HepG2 (cell line): ENCODE data around the gene SPRY1. TPM values are rescaled to one million over a fixed set of nuclear protein-coding genes. Genes with fewer than 3 reads are reported as not detected.
A peak's percentile ranks its signal among the peaks of the same experiment; 100 is the strongest.

Experiments
- CBFB ChIP-seq: sonication (generic); formaldehyde crosslinking; IDR thresholded peaks from 2 replicates; pipeline ENCODE4 v1.4.0; 2020; ENCODE audit warnings: missing genetic modification reagents
- EZH2 ChIP-seq: conservative IDR thresholded peaks from 2 replicates; pipeline ENCODE4 v1.6.1; 2012; ENCODE audit warnings: mild to moderate bottlenecking, low read depth, low read length, moderate library complexity
- HNRNPUL1 ChIP-seq: fragments of 200-400 bp; formaldehyde crosslinking; IDR thresholded peaks from 2 replicates; pipeline ENCODE4 v1.6.1; 2017; ENCODE audit warnings: low read depth, mild to moderate bottlenecking, low read length, moderate library complexity
- MIXL1 ChIP-seq: IDR thresholded peaks from 2 replicates; pipeline ENCODE4 v1.6.1; 2016
- MTF2 ChIP-seq: sonication (generic); formaldehyde crosslinking; IDR thresholded peaks from 2 replicates; pipeline ENCODE4 v1.5.0; 2020; ENCODE audit warnings: missing genetic modification reagents, borderline replicate concordance
- NFYC ChIP-seq: IDR thresholded peaks from 2 replicates; pipeline ENCODE4 v1.6.1; 2016; ENCODE audit warnings: missing genetic modification reagents, missing compliant biosample characterization
- NR0B2 ChIP-seq: sonication (generic); formaldehyde crosslinking; IDR thresholded peaks from 2 replicates; pipeline ENCODE4 v1.4.0; 2020; ENCODE audit warnings: mild to moderate bottlenecking, missing genetic modification reagents
- PAX8 ChIP-seq: sonication (generic); formaldehyde crosslinking; IDR thresholded peaks from 2 replicates; pipeline ENCODE4 v1.8.0; 2022; ENCODE audit warnings: mild to moderate bottlenecking, missing genetic modification reagents, borderline replicate concordance
- SIN3A ChIP-seq: IDR thresholded peaks from 2 replicates; pipeline ENCODE4 v1.6.1; 2011; ENCODE audit warnings: low read depth, mild to moderate bottlenecking, control low read depth, low read length, borderline replicate concordance
- SIN3B ChIP-seq: fragments of 150-350 bp; IDR thresholded peaks from 2 replicates; pipeline ENCODE4 v1.6.1; 2014; ENCODE audit warnings: low read length
- TAF15 ChIP-seq: fragments of 200-400 bp; formaldehyde crosslinking; IDR thresholded peaks from one replicate; pipeline ENCODE4 v1.6.1; 2018; ENCODE audit warnings: mild to moderate bottlenecking, low read depth, low read length; ENCODE audit not compliant: poor library complexity, severe bottlenecking
- TBX3 ChIP-seq: fragments of 450-650 bp; IDR thresholded peaks from 2 replicates; pipeline ENCODE4 v1.6.1; 2017; ENCODE audit warnings: antibody characterized with exemption, mild to moderate bottlenecking, inconsistent platforms, borderline replicate concordance
- ZNF12 ChIP-seq: sonication (generic); formaldehyde crosslinking; IDR thresholded peaks from 2 replicates; pipeline ENCODE4 v1.5.0; 2020; ENCODE audit warnings: missing genetic modification reagents
- ZNF17 ChIP-seq: sonication (generic); formaldehyde crosslinking; IDR thresholded peaks from 2 replicates; pipeline ENCODE4 v1.5.0; 2020; ENCODE audit warnings: mild to moderate bottlenecking, missing genetic modification reagents
- ZNF343 ChIP-seq: sonication (generic); formaldehyde crosslinking; IDR thresholded peaks from 2 replicates; pipeline ENCODE4 v1.4.0; 2020; ENCODE audit warnings: mild to moderate bottlenecking, missing genetic modification reagents
- ZNF451 ChIP-seq: sonication (generic); formaldehyde crosslinking; IDR thresholded peaks from 2 replicates; pipeline ENCODE4 v1.5.0; 2020; ENCODE audit warnings: mild to moderate bottlenecking, missing genetic modification reagents
- ZNF484 ChIP-seq: sonication (generic); formaldehyde crosslinking; IDR thresholded peaks from 2 replicates; pipeline ENCODE4 v1.5.1; 2020; ENCODE audit warnings: mild to moderate bottlenecking, low read depth, missing genetic modification reagents, borderline replicate concordance
- ZNF577 ChIP-seq: sonication (generic); formaldehyde crosslinking; IDR thresholded peaks from 2 replicates; pipeline ENCODE4 v1.4.0; 2020; ENCODE audit warnings: mild to moderate bottlenecking, low read depth, missing genetic modification reagents, borderline replicate concordance
- polyA plus RNA-seq, 8 experiments: library from polyadenylated mRNA; depleted of rRNA in 3 of 8; stranded (reverse) in 7 of 8; unstranded in 1 of 8; fragments of >200 nt; fragmentation: Illumina TruSeq in 4 of 8; extraction: Trizol in 4 of 8; gene quantifications; 2 replicates each; pipeline versions ENCODE4 v1.2.1 to v1.2.3, GENCODE V29; 2011 to 2016; ENCODE audit warnings: low read depth in 4 of 8, missing spikeins in 1 of 8, mixed read lengths in 1 of 8; ENCODE audit not compliant: insufficient read depth in 1 of 8
- total RNA-seq, 5 experiments: library from RNA; depleted of rRNA; stranded (reverse); fragments of >200 nt; fragmentation: Illumina TruSeq; extraction: Trizol; gene quantifications; 2 replicates each; pipeline ENCODE4 v1.2.3, GENCODE V29; 2016; ENCODE audit warnings: low read depth in 1 of 5
- TF ChIP-seq, protein P1 (sequence below): sonication (generic); formaldehyde crosslinking; IDR thresholded peaks from 2 replicates; pipeline ENCODE4 v1.9.0; 2021; ENCODE audit warnings: missing genetic modification reagents, borderline replicate concordance
- TF ChIP-seq, protein P2 (sequence below): IDR thresholded peaks from 2 replicates; pipeline ENCODE4 v1.6.1; 2016; ENCODE audit warnings: control low read depth
- TF ChIP-seq, protein P3 (sequence below): sonication (generic); formaldehyde crosslinking; IDR thresholded peaks from 2 replicates; pipeline ENCODE4 v1.4.0; 2020; ENCODE audit warnings: missing genetic modification reagents
- TF ChIP-seq, protein P4 (sequence below): sonication (generic); formaldehyde crosslinking; IDR thresholded peaks from 2 replicates; pipeline ENCODE4 v1.5.1; 2020; ENCODE audit warnings: missing genetic modification reagents, mild to moderate bottlenecking, borderline replicate concordance
- TF ChIP-seq, protein P5 (sequence below): IDR thresholded peaks from 2 replicates; pipeline ENCODE4 v1.6.1; 2016; ENCODE audit warnings: missing compliant biosample characterization, missing genetic modification reagents, borderline replicate concordance

Gene SPRY1
- total and polyA plus RNA-seq, 2 of the 13 experiments (the other 11 are each of a cell fraction or from before 2014, with no cell fraction given): 24.7 to 33.4 TPM

DNA sequence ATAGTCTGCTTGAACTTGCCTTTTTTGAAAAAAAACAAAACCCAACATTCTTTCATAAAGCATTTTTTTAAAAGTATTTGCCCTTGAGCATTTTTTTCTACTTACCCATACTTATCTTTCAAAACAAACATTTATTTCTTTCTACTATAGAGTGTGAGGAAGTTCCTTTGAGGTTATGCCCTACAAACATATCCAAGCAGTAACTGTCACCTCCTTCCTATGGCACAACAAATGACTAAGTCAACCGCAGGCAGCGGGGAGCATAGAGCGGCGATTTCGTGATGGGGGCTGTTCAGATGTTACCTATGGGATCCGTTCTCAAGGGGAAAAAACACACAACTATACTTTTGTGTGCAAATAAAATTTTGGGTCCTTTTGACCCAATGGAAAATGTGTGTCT lies 19.4 kb downstream of the SPRY1 start (continued):
- TF ChIP-seq ZNF343 (CRISPR knock-in tag) (no peak), ZNF451 (CRISPR knock-in tag) (no peak), ZNF17 (CRISPR knock-in tag) (no peak), ZNF484 (CRISPR knock-in tag) (no peak), SIN3A (no peak), ZNF577 (no peak), CBFB (CRISPR knock-in tag) (peak; percentile 84; the same call in 1 of the 2 replicates), TAF15 (no peak), ZNF12 (no peak), SIN3B (no peak), NFYC (CRISPR knock-in tag) (no peak), MIXL1 (no peak), MTF2 (CRISPR knock-in tag) (no peak), PAX8 (no peak), HNRNPUL1 (no peak), NR0B2 (CRISPR knock-in tag) (no peak), TBX3 (peak; percentile 78), EZH2 (no peak)
- TF ChIP-seq, protein P1, sequence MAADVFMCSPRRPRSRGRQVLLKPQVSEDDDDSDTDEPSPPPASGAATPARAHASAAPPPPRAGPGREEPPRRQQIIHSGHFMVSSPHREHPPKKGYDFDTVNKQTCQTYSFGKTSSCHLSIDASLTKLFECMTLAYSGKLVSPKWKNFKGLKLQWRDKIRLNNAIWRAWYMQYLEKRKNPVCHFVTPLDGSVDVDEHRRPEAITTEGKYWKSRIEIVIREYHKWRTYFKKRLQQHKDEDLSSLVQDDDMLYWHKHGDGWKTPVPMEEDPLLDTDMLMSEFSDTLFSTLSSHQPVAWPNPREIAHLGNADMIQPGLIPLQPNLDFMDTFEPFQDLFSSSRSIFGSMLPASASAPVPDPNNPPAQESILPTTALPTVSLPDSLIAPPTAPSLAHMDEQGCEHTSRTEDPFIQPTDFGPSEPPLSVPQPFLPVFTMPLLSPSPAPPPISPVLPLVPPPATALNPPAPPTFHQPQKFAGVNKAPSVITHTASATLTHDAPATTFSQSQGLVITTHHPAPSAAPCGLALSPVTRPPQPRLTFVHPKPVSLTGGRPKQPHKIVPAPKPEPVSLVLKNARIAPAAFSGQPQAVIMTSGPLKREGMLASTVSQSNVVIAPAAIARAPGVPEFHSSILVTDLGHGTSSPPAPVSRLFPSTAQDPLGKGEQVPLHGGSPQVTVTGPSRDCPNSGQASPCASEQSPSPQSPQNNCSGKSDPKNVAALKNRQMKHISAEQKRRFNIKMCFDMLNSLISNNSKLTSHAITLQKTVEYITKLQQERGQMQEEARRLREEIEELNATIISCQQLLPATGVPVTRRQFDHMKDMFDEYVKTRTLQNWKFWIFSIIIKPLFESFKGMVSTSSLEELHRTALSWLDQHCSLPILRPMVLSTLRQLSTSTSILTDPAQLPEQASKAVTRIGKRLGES (CRISPR knock-in tag): no peak
- TF ChIP-seq, protein P2, sequence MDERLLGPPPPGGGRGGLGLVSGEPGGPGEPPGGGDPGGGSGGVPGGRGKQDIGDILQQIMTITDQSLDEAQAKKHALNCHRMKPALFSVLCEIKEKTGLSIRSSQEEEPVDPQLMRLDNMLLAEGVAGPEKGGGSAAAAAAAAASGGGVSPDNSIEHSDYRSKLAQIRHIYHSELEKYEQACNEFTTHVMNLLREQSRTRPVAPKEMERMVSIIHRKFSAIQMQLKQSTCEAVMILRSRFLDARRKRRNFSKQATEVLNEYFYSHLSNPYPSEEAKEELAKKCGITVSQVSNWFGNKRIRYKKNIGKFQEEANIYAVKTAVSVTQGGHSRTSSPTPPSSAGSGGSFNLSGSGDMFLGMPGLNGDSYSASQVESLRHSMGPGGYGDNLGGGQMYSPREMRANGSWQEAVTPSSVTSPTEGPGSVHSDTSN (CRISPR knock-in tag): no peak
- TF ChIP-seq, protein P3, sequence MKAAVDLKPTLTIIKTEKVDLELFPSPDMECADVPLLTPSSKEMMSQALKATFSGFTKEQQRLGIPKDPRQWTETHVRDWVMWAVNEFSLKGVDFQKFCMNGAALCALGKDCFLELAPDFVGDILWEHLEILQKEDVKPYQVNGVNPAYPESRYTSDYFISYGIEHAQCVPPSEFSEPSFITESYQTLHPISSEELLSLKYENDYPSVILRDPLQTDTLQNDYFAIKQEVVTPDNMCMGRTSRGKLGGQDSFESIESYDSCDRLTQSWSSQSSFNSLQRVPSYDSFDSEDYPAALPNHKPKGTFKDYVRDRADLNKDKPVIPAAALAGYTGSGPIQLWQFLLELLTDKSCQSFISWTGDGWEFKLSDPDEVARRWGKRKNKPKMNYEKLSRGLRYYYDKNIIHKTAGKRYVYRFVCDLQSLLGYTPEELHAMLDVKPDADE (CRISPR knock-in tag): no peak
- TF ChIP-seq, protein P4, sequence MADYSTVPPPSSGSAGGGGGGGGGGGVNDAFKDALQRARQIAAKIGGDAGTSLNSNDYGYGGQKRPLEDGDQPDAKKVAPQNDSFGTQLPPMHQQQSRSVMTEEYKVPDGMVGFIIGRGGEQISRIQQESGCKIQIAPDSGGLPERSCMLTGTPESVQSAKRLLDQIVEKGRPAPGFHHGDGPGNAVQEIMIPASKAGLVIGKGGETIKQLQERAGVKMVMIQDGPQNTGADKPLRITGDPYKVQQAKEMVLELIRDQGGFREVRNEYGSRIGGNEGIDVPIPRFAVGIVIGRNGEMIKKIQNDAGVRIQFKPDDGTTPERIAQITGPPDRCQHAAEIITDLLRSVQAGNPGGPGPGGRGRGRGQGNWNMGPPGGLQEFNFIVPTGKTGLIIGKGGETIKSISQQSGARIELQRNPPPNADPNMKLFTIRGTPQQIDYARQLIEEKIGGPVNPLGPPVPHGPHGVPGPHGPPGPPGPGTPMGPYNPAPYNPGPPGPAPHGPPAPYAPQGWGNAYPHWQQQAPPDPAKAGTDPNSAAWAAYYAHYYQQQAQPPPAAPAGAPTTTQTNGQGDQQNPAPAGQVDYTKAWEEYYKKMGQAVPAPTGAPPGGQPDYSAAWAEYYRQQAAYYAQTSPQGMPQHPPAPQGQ (CRISPR knock-in tag): no peak
- TF ChIP-seq, protein P5, sequence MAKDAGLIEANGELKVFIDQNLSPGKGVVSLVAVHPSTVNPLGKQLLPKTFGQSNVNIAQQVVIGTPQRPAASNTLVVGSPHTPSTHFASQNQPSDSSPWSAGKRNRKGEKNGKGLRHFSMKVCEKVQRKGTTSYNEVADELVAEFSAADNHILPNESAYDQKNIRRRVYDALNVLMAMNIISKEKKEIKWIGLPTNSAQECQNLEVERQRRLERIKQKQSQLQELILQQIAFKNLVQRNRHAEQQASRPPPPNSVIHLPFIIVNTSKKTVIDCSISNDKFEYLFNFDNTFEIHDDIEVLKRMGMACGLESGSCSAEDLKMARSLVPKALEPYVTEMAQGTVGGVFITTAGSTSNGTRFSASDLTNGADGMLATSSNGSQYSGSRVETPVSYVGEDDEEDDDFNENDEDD (CRISPR knock-in tag): no peak
